ENCODE results near the gene ABHD4. TPM values are rescaled to one million over a fixed set of nuclear protein-coding genes. Genes with fewer than 3 reads are reported as not detected.

ABHD4 gene
- total and polyA plus RNA-seq, 2 donors (not counting 1 experiment from before 2014, with no cell fraction given) = 10.5 to 22.7 TPM

GRCh38 chr14:22552001-22552826 lies 45.9 kb upstream of the ABHD4 start:
- H3K4me2 ChIP-seq (replicated peaks; ENCODE audit: low read depth, low read length, poor library complexity, severe bottlenecking) = no peak overlapping the region
- Mint-ChIP-seq H3K27me3 (peaks cover 3% of the 10 kb centered on the region), H3K9me3 (ENCODE audit: insufficient read depth) (no peaks in the 10 kb centered on the region), H3K4me3 (peak overlapping the region; percentile 69), H3K27ac (peak overlapping the region; percentile 93), H3K4me1 (peaks cover 88% of the 10 kb centered on the region)
- no peak overlapping the region for H3K4me3 ChIP-seq (ENCODE audit: control extremely low read depth in 1 of 5, extremely low read depth in 1 of 5, insufficient read depth in 1 of 5, low read depth in 2 of 5, low read length in 4 of 5)
- peak overlapping the region; percentile 50 for H2AFZ ChIP-seq (ENCODE audit: insufficient read depth, low read depth, low read length, poor library complexity, severe bottlenecking)
- no peak overlapping the region for H3K9ac ChIP-seq (ENCODE audit: low read length)
- CTCF ChIA-PET = interaction anchor here (0.9 to 8.5 kb wide), 11 partner anchors 9 to 167 kb away, joined by 3 to 323 read pairs (median 5); no protein-coding TSS in a partner anchor
- POLR2A ChIA-PET = interaction anchor here (1.6 kb wide), 1 partner anchor 21 kb away, joined by 7 read pairs; no protein-coding TSS in a partner anchor
- TF ChIP-seq CTCF (IDR thresholded peaks at IDR 0.05) = no peak
- TF ChIP-seq EZH2 (IDR thresholded peaks at IDR 0.05; ENCODE audit: borderline replicate concordance, insufficient read depth, low read depth, low read length, poor library complexity, severe bottlenecking) = no peak
- ATAC-seq (ENCODE audit: low read depth) (no peak), DNase-seq (no peak)
- 96% methylated on average over 12 of the region's 13 CpGs for WGBS (ENCODE audit: insufficient coverage)
- H3K9me3 ChIP-seq (ENCODE audit: control extremely low read depth in 1 of 3, control insufficient read depth in 2 of 3, insufficient read depth in 1 of 3, low read length in 2 of 3) = no peaks in the 10 kb centered on the region
- H3K27ac ChIP-seq (ENCODE audit: low read length in 2 of 2) = peak overlapping the region; percentile 17 to 100
- peaks cover 57 to 76% of the 10 kb centered on the region in 2 donors for H3K4me1 ChIP-seq (ENCODE audit: control insufficient read depth in 2 of 2, insufficient read depth in 2 of 2, low read length in 2 of 2)
- no peaks in the 10 kb centered on the region for H3K27me3 ChIP-seq (replicated peaks in 1 of 4; ENCODE audit: control extremely low read depth in 1 of 4, control insufficient read depth in 3 of 4, insufficient read depth in 4 of 4, low read length in 3 of 4)
- H3K36me3 ChIP-seq (replicated peaks in 1 of 2; ENCODE audit: control extremely low read depth in 1 of 2, control insufficient read depth in 1 of 2, extremely low read depth in 1 of 2, insufficient read depth in 2 of 2, low read length in 1 of 2) = peaks cover 0 to 2% of the 10 kb centered on the region in 2 experiments
- no peaks in the 10 kb centered on the region for H4K20me1 ChIP-seq (ENCODE audit: control insufficient read depth, insufficient read depth, low read length, poor library complexity, severe bottlenecking)
- H3K79me2 ChIP-seq (ENCODE audit: control insufficient read depth, insufficient read depth, low read length) = no peaks in the 10 kb centered on the region
- intact Hi-C loops (cut with micrococcal nuclease) = no loop called here

GRCh38 chr14:22552827-22553076 lies 45.3 kb upstream of the ABHD4 start:
- no peak for DNase-seq
- ATAC-seq (ENCODE audit: low read depth) = no peak
- Histone ChIP-seq H3K4me1 (ENCODE audit: control insufficient read depth in 2 of 2, insufficient read depth in 2 of 2, low read length in 2 of 2) (peaks cover 63 to 81% of the 10 kb centered on the region in 2 donors), H3K27me3 (replicated peaks in 1 of 4; ENCODE audit: control extremely low read depth in 1 of 4, control insufficient read depth in 3 of 4, insufficient read depth in 4 of 4, low read length in 3 of 4) (no peaks in the 10 kb centered on the region), H3K4me3 (ENCODE audit: control extremely low read depth in 1 of 5, extremely low read depth in 1 of 5, insufficient read depth in 1 of 5, low read depth in 2 of 5, low read length in 4 of 5) (no peak overlapping the region), H4K20me1 (ENCODE audit: control insufficient read depth, insufficient read depth, low read length, poor library complexity, severe bottlenecking) (no peaks in the 10 kb centered on the region), H2AFZ (ENCODE audit: insufficient read depth, low read depth, low read length, poor library complexity, severe bottlenecking) (no peak overlapping the region), H3K27ac (ENCODE audit: low read length in 2 of 2) (peak overlapping the region in 1 of 2 donors; percentile 100), H3K9ac (ENCODE audit: low read length) (no peak overlapping the region), H3K36me3 (replicated peaks in 1 of 2; ENCODE audit: control extremely low read depth in 1 of 2, control insufficient read depth in 1 of 2, extremely low read depth in 1 of 2, insufficient read depth in 2 of 2, low read length in 1 of 2) (peaks cover 0 to 2% of the 10 kb centered on the region in 2 experiments), H3K79me2 (ENCODE audit: control insufficient read depth, insufficient read depth, low read length) (no peaks in the 10 kb centered on the region), H3K4me2 (replicated peaks; ENCODE audit: low read depth, low read length, poor library complexity, severe bottlenecking) (no peak overlapping the region), H3K9me3 (ENCODE audit: control extremely low read depth in 1 of 3, control insufficient read depth in 2 of 3, insufficient read depth in 1 of 3, low read length in 2 of 3) (no peaks in the 10 kb centered on the region)
- Mint-ChIP-seq H3K4me1 (peaks cover 92% of the 10 kb centered on the region), H3K9me3 (ENCODE audit: insufficient read depth) (no peaks in the 10 kb centered on the region), H3K27me3 (peaks cover 3% of the 10 kb centered on the region), H3K27ac (peak overlapping the region; percentile 93), H3K4me3 (no peak overlapping the region)
- POLR2A ChIA-PET = interaction anchor here (1.6 kb wide), 1 partner anchor 21 kb away, joined by 7 read pairs; no protein-coding TSS in a partner anchor
- intact Hi-C loops (cut with micrococcal nuclease) = no loop called here
- no peak for TF ChIP-seq CTCF (IDR thresholded peaks at IDR 0.05)
- WGBS (ENCODE audit: insufficient coverage) = 86% methylated on average over 1 of the region's 2 CpGs
- CTCF ChIA-PET = interaction anchor here (0.9 to 8.5 kb wide), 7 partner anchors 9 to 168 kb away, joined by 3 to 323 read pairs (median 5); no protein-coding TSS in a partner anchor

Data from B cell (primary cell).